Left renal pelvis (tissue), 4 donors: Measurements from ENCODE around the gene PTPN3. TPM values are rescaled to one million over a fixed set of nuclear protein-coding genes. Genes with fewer than 3 reads are reported as not detected.
"Not testable (repeated sequence)": the region's sequence is repeated elsewhere in the genome, so short reads cannot be mapped to it uniquely, and the experiment has no call there.

ENCODE experiments used
- DNase-seq, 4 donors: peaks; one replicate each; pipeline ENCODE4 v3.0.0-alpha.2; 2013; ENCODE audit warnings: low read depth in 4 of 4, low spot score in 3 of 4
- polyA plus RNA-seq, 4 donors: library from polyadenylated mRNA; unstranded; fragments of 120-200 nt; gene quantifications; one replicate each; pipeline ENCODE4 v1.2.1, GENCODE V29; 2013; ENCODE audit not compliant: insufficient read length in 4 of 4

The PTPN3 gene
- polyA plus RNA-seq, 4 donors: 3.2 to 56.4 (median 51.1) TPM

GRCh38 chr9:109355564-109356297 is 142.4 kb downstream of the PTPN3 start:
- DNase-seq: no peak

- no peak for DNase-seq
Observed at GRCh38 chr9:109354190-109354589, 143.9 kb downstream of the PTPN3 start.

- DNase-seq: no peak
Observed at GRCh38 chr9:109351032-109351431, 147.1 kb downstream of the PTPN3 start.

- DNase-seq: no peak
Observed at GRCh38 chr9:109349421-109349846, 148.7 kb downstream of the PTPN3 start.

GRCh38 chr9:109346904-109347303 is 151.2 kb downstream of the PTPN3 start:
- no peak for DNase-seq

- DNase-seq: no peak
Observed at GRCh38 chr9:109344866-109345265, 153.2 kb downstream of the PTPN3 start.

GRCh38 chr9:109342878-109343277 is 155.2 kb downstream of the PTPN3 start:
- DNase-seq: no peak

- DNase-seq: no peak
Observed at GRCh38 chr9:109341561-109341960, 156.5 kb downstream of the PTPN3 start.

- DNase-seq: not testable (repeated sequence)
Observed at GRCh38 chr9:109340979-109341378, 157.1 kb downstream of the PTPN3 start.

- no peak for DNase-seq
Observed at GRCh38 chr9:109336409-109336808, 161.7 kb downstream of the PTPN3 start.

- DNase-seq: no peak
Observed at GRCh38 chr9:109335929-109336328, 162.2 kb downstream of the PTPN3 start.

GRCh38 chr9:109335121-109335520 is 163.0 kb downstream of the PTPN3 start:
- DNase-seq: no peak

- no peak for DNase-seq
Observed at GRCh38 chr9:109331353-109331752, 166.8 kb downstream of the PTPN3 start.

GRCh38 chr9:109329638-109330258 is 168.4 kb downstream of the PTPN3 start:
- no peak for DNase-seq

- no peak for DNase-seq
Observed at GRCh38 chr9:109328978-109329637, 169.0 kb downstream of the PTPN3 start.

Other genes starting within 250 kb of the PTPN3 start
- 10 to 100 TPM in 3 of 4 donors, 1 to 10 TPM in 1; 4.0 to 22.2 (median 15.4) TPM for gene EPB41L4B, start 177.2 kb downstream of the PTPN3 start, polyA plus RNA-seq